ENCODE data around the gene AGR2.
"Not testable (repeated sequence)": the region's sequence is repeated elsewhere in the genome, so short reads cannot be mapped to it uniquely, and the experiment has no call there.

Gene AGR2

DNA sequence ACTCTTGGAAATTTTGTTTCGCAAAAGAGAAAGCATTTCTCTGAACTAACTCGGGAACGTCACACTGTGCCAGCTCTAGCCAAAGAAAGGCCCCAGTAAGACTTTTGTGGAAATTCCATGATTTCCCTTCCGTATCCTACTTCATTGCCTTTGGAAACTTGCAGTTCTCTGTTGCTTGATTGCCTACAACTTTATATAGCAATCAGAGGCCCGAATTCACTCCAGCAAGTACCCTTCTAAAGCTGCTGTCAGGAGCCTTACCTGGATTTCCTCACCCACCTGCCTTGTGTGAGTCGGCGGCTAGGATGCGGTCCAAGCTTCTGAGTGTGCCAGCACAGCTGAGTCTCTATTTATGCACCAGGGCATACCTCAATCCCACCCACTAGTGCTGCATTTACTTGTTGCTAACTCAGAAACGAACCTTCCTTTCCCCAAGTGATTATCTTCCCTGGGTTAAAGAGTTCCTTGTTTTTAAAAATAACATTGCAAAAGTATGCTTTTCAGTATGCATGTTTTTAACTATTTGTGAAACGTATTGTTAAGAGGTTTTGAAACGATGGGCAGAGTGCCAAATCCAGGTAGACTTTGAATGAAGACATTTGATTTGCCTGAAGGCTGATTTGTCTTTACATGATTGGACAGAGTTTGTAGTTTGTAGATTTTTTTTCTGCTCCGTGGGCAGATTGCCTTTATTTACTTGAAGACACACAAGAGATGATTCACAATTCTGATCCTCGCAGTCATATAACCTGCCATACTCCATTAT lies at the start of gene AGR2:
AGR2 (minus strand) TSS at position 326 of the 766 bp plus-strand sequence. CDS start 3,203 bp downstream, outside the sequence.
- DNase-seq (ENCODE audit: low spot score), result no peak

DNA sequence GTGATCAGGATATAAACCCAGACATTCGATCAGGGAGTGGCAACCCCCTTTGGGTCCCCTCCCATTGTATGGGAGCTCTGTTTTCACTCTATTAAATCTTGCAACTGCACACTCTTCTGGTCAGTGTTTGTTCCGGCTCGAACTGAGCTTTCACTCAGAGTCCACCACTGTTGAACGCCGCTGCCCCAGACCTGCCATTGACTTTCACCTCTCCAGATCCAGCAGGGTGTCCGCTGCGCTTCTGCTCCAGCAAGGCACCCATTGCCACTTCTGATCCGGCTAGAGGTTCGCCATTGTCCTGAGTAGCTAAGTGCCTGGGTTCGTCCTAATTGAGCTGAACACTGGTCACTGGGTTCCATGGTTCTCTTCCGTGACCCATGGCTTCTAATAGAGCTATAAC lies 48.4 kb upstream of the AGR2 start:
- not testable (repeated sequence) for DNase-seq (ENCODE audit: low spot score)

DNA sequence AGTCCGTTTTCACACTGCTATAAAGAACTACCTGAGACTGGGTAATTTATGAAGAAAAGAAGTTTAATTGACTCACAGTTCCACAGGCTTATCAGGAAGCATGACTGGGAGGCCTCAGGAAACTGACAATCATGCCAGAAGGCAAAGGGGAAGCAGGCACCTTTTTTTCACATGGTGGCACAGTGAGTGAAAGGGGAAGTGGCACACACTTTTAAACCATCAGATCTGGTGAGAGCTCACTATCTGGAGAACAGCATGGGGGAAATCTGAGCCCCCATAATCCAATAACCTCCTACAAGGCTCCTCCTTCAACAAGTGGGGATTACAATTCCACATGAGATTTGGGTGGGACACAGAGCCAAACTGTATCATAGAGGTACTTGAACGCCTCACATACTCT lies 47.0 kb upstream of the AGR2 start:
- peak; percentile 48 for DNase-seq (ENCODE audit: low spot score)

DNA sequence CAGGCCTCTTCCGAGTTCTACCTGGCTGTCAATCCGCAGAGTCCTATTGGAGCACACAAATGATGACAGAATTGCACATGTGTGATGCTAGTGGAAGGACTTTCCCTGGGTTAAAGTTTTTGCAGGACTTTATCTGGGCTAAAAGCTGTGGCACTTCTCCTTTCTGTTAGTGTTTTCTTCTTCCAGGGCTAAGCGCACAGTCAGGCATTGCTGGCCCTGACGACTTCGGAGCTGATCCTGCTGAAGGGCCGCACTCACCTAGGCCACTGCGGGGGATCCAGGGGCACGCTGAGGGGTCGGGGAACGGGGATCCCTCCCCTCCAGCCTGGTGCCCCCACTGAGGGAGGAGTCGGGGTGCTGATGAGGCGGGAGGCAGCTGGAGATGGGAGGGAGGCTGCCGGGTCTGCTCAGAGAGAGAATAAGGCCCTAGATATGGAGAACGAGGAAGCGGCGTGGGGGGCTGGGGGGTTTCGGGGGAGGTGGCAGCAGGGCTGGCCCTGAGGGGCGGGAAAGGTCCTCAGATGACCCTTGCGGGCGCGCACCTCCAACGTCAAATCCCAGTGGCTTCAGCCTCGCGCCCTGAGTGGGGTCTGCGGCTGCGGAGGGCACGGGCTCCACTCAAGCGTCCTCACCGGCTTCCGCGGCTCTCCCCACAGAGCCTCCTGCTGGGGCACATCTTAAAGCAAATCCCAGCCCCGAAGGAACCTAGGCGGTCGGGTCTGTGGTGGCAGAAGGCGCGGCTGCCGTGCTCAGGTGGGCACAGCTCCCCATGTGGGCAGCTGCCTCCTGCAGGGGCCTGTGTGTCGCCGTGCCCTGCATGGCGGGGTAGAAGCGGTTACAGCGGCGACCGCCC lies 46.0 kb upstream of the AGR2 start:
- DNase-seq (ENCODE audit: low spot score), result peak; percentile 17

DNA sequence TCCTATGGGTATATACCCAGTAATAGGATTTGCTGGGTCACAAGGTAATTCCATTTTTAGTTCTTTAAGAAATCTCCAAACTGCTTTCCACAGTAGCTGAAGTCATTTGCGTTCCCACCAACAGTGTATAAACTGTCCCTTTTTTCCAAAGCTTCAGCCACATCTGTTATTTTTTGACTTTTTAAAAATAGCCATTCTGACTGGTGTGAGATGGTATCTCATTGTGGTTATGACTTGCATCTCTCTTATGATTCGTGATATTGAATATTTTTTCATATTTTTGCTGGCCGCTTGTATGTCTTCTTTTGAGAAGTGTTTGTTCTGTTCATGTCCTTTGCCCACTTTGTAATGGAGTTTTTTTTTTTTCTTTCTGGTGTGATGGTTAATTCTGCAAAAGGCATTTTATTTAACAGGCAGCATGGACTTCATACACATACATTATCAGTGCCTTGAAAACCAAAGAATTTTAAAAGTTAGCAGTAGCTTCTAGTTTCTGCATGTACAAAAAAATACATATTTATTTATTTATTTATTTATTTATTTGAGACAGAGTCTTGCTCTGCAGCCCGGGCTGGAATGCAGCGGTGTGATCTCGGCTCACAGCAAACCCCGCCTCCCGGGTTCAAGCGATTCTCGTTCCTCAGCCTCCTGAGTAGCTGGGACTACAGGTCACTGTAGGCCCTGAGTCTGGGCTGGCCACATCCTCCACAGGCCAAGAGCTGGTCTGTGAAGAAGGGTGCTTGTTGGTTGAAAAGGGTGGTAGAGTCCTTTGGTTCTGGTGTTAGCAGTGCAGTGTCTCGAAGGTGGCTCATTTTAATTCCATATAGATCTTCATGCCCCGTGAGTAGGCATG lies 44.7 kb upstream of the AGR2 start:
- no peak for DNase-seq (ENCODE audit: low spot score)

DNA sequence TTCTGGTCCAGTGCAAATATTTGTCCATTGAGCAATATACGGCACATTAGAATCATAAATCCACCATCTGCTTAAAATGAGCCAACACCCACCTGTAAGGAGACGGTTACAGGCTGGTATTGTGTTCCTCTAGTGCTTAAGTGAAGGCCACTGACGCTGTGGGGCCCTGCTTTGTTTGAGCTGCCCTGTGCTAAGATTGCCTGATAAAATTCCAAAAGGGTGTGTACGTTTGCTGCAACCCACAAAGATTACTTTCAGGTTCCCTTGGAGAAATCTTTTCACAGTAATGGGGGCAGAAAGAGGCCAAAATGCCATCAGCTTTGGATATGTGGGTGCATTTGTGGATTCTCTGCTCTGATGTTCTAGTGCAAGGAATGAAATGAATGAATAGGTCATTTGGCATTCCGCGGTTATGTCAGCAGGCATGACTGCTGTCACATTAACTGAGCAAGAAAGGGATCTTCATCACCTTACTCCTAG lies 42.6 kb upstream of the AGR2 start:
- DNase-seq (ENCODE audit: low spot score), result no peak

DNA sequence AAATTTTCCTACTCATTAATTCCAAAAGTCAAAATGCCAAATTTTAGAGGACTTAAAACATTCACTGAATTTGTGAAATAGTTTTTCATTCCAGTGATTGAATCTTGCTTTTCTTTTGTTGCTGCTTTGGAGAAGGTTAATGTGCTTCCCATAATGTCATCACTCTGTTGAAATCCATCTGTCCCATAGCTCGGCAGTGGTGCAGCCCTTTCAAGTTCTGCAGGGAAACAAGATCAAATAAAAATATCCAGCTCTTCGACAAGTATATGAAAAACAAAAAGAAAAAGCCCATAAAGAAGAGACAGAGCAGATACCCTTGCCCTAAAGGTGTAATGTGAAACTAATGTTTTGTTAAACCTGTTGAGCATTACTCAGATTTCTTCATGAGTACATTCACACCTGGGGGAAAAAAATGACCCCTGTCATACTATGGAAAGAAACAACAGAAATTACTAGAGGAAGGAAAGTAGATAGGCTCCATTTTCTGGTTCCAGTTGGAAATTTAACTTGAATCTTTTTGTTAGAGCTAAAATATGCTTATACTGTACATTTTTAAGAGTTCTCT lies 41.9 kb upstream of the AGR2 start:
- DNase-seq (ENCODE audit: low spot score), result no peak

DNA sequence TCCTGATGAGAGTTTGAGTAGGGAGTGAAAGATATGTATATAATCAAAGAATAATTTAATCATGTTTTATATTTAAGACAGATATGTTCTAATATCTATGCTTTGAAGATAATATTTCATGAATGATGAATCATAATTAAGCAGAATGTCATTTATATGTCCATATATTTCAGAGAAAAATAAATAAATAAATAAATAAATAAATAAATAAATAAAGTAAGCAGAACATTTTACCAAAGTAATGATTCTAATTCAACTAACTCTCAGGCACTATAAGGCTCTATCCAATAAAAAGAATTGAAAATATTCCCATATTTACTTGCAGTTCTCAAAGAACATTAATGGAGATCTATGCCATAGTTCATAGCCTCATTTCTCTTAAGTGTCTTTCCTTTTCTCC lies 40.9 kb upstream of the AGR2 start:
- DNase-seq (ENCODE audit: low spot score), result no peak

DNA sequence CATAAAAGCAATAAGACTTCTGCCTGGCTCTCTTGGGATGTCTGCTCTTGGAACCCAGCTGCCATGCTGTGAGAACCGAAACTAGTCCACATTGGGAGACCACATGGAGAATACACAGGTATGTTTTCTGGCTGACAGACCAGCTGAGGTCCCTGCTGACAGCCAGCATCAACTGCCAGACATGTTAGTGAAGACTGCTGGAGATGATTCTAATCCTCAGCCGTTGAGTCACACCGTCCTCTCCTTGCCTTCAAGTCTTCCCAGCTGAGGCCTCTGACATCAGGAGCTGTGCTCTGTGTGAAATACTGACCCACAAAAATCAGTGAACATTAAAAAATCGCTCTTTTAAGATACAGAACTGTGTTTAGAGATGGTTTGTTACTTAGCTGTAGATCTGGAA lies 36.9 kb upstream of the AGR2 start:
- DNase-seq (ENCODE audit: low spot score), result no peak

DNA sequence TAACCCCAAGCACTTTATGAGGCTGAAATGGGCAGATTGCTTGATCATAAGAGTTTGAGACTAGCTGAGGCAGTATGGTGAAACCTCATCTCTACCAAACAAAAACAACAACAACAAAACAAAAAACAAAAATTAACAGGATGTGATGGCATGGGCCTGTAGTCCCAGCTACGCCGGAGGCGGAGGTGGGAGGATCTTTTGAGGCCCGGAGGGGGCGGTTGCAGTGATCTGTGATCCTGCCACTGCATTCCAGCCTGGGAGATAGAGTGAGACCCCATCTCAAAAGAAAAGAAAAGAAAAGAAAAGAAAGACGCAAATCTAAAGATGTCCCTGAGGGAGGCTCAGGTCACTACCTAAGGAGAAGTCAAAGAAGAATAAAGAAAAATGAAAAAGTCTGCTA lies 35.3 kb upstream of the AGR2 start:
- no peak for DNase-seq (ENCODE audit: low spot score)

DNA sequence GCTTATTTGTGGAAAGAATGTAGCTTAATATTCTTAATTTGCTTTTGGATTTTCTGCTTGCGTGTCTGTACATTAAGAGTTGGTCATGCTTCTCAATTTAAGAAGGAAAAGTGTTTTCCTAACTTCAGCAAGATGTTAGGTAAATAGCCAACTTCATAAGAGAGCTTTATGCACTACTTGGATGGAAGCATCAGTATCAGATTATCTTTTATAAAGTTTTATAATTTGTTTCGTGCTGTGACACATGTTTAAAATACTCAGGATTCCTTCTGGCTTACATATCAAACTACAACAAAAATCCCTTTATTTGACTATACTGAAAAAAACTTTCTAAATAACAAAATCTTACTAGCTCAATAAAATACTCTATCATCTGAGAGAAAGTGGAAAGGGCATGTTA lies 34.8 kb upstream of the AGR2 start:
- DNase-seq (ENCODE audit: low spot score), result no peak

DNA sequence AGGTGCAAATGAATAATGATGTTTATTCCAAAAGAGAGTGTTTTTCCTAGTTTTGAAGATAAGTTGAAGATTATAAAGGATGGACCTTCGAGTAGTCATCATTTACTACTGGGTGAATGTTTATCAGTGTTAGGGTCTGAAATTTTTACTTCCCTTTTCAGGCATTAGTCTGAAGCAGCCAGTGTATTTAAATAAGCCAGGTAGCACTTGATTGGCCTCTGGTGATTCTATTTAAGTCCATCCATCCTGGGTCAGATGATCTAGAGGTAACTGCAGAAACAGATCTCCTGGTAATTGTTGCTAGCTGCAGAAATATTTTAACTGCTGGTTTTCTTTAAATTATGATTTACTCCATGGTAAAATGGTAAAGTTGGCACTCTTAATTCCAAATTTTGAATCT lies 34.1 kb upstream of the AGR2 start:
- DNase-seq (ENCODE audit: low spot score), result no peak

DNA sequence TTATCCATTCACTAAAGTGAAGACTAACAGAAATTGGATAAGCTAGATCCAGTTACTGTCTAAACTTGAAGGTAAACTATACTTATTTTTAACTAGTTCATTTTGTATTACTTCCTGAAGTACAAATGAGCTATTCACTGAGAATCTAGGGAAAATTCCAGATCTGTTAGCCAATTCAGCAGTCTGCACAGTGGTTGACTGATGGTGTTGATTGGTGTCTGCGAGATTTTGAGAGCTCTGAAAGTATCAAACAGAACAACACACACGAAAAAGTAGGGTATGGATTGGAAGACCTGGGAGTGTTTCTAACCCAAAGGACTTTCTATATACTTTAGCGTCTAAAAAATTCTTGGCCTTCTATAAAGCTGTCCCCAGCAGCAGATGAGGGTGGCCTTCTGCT lies 33.6 kb upstream of the AGR2 start:
- no peak for DNase-seq (ENCODE audit: low spot score)

DNA sequence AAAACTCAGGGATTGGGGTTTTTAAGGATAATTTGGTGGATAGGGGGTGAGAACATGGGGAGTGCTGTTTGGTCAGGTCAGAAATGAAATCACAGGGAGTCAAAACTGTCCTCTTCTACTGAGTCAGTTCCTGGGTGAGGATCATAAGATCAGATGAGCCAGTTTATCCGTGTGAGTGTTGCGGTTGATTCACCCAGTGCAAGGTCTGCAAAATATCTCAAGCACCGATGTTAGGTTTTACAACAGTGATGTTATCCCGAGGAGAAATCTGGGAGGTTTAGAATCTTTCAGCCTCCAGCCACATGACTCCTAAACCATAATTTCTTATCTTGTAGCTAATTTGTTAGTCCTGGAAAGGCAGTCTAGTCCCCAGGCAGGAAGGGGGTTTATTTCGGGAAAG lies 31.7 kb upstream of the AGR2 start:
- DNase-seq (ENCODE audit: low spot score), result no peak

DNA sequence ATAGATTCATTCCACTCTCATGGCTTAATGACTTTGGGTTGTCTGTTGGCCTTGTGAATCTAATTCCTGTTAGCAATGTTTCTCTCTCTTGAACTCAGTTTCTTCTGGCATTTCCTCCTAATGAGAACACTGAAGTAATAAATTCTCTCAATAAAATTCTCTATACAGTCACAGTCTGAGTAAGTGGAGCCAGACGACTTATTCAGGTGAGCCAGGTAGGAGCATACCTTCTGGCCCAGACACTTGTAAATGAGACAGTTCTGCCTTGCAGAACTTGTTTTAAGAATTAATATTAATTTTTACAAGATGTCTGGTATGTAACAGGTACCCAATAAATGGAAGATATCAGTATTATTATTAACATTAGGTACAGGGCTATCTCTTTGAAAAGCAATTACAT lies 28.6 kb upstream of the AGR2 start:
- DNase-seq (ENCODE audit: low spot score), result no peak

DNA sequence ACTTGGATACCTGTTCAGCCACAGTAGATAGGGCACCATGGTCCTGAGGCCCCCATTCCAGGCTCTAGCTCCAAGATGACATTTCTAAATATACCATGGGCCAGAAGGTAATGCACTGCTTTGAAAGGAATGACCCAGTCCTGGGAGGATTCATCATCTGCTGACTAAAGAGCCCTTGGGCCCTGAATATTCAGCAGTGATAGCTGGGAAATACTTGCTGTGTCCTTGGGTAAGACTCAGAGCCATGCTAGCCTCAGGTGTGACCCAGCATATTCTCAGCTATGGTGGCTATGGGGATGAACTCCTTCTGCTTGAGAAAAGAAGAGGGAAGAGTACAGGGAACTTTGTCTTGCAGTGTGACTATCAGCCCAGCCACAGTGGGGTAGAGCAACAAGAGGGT lies 21.3 kb upstream of the AGR2 start:
- no peak for DNase-seq (ENCODE audit: low spot score)

DNA sequence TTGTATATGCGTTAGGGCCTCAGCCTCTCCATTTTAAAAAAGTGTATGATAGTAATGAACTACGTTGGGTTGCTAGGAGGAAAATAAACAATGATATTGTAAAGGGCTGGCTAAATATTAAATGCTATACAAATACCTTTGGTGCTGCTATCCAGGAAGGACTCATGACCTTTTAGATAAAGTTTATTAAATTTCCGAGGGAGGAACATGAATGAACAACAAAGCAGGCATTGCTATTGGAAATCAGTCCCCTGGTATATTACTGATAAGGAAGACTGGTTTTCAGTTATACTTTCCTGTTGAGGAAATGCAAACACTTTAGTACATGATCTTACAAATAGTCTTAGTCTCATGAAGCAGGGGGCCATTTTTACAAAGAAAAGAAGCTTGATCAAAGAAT lies 17.2 kb upstream of the AGR2 start:
- no peak for DNase-seq (ENCODE audit: low spot score)

DNA sequence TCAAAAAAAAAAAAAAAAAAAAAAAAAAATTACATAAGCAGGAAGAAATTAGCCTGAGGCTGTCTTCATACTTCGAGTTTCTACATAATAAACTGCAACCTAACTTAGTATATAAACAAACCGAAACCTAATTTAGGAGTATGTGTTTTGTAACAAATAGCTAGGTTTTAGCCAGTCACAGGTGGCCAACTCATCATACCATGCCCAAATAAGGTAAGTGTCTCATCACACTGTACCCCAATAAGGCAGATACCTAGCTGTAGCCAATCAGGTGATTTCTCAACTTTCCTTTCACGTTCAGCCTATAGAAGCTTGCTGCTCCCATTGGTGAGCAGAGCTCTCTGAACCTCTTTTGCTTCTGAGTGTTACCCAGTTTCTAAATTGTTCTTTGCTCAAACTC lies 13.9 kb upstream of the AGR2 start:
- no peak for DNase-seq (ENCODE audit: low spot score)

DNA sequence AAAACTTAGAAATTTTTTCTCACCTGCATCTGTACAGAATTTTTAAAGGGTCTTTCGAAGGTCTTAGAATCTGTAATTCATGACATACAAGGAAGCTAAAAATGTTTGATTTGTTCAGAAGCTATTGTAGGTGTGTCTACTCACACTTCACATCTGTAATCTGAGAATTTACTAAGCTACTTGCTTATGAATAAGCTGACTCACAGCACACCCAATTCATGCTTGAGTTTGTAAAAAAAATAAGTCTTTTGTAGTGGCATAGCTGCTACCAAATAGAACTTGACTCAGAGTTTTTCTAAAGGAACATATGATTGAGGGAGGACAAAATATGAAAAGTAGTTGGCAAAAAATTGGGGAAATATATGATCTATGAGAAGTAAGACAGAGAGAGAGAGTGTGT lies 12.7 kb upstream of the AGR2 start:
- no peak for DNase-seq (ENCODE audit: low spot score)

DNA sequence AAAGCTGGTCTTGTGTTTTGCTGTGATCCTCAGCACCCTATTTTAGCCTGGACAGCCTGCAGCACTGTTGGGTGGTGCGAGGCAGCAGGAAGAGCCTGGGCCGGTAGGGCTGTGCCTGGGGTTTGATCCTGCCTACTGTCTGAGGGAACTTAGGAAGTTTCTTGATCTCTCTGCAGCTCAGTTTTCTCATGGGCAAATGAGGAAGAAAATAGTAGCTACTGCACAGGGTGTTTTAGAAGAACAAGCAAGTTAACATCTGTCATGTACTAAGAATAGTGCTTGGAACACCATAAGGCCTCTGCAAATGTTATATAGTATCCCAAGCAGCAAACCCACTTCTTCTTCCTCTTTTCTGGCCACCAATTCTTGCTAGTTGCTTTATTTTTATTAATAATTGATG lies 12.0 kb upstream of the AGR2 start:
- DNase-seq (ENCODE audit: low spot score), result peak; percentile 70

DNA sequence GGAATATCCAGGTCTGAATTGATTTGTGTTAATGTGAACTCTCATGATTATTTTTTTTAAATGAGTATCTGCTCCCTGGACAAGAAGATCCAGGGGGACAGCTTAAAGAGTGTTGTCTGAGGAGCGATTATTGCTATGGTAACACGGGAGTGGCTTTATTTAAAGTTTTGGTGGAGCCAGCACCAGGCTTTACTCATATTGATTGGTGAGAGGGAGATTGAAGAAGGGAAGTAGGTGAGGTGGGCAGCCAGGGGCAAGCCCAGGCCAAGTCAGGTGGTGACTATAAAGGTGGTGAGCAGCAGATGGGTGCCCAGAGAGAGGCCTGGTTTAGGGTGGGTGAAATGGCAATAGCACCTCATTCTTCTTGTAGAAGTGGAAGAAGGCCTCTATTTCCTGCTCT lies 10.2 kb upstream of the AGR2 start:
- no peak for DNase-seq (ENCODE audit: low spot score)

DNA sequence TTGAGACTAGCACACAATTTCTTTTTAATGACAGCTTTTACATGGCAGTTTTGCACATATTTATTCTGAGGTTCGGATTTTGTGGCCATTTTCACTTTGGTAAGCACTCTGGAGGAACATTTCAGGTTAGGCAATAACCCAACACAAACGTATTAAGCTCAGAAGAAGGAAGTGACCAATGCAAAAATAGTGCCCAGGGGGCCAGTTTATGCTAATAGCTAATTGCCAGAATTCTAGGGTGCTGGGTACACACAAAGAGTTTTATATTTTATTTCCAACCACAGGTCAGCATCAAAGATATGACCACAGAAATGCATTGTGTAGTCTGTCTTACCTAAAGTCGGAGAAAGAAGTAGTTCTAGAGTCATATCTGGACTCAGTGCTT lies 8.4 kb upstream of the AGR2 start:
- no peak for DNase-seq (ENCODE audit: low spot score)
